Measurements from ENCODE around the gene ATP8A2.

ATP8A2 gene

GRCh38 chr13:25965596-25965995, 593.8 kb downstream of the ATP8A2 start:
- no peak for DNase-seq (ENCODE audit: low read depth, low spot score)

GRCh38 chr13:25966086-25966485, 594.3 kb downstream of the ATP8A2 start:
- no peak for DNase-seq (ENCODE audit: low read depth, low spot score)

GRCh38 chr13:25967144-25967543, 595.4 kb downstream of the ATP8A2 start:
- no peak for DNase-seq (ENCODE audit: low read depth, low spot score)

- DNase-seq (ENCODE audit: low read depth, low spot score): no peak
Measured at GRCh38 chr13:25971047-25971446, 599.3 kb downstream of the ATP8A2 start.

GRCh38 chr13:25971459-25972145, 599.8 kb downstream of the ATP8A2 start:
- DNase-seq (ENCODE audit: low read depth, low spot score): no peak

GRCh38 chr13:25973085-25973484, 601.3 kb downstream of the ATP8A2 start:
- DNase-seq (ENCODE audit: low read depth, low spot score): no peak

- DNase-seq (ENCODE audit: low read depth, low spot score): no peak
Measured at GRCh38 chr13:25973576-25973975, 601.8 kb downstream of the ATP8A2 start.

- peak; percentile 93 for DNase-seq (ENCODE audit: low read depth, low spot score)
Measured at GRCh38 chr13:25977216-25977615, 605.4 kb downstream of the ATP8A2 start.

- no peak for DNase-seq (ENCODE audit: low read depth, low spot score)
Measured at GRCh38 chr13:25977671-25978070, 605.9 kb downstream of the ATP8A2 start.

- no peak for DNase-seq (ENCODE audit: low read depth, low spot score)
Measured at GRCh38 chr13:25978961-25979360, 607.2 kb downstream of the ATP8A2 start.

GRCh38 chr13:25979371-25979770, 607.6 kb downstream of the ATP8A2 start:
- DNase-seq (ENCODE audit: low read depth, low spot score): no peak

GRCh38 chr13:25980255-25980654, 608.5 kb downstream of the ATP8A2 start:
- DNase-seq (ENCODE audit: low read depth, low spot score): peak; percentile 69

GRCh38 chr13:25981060-25981459, 609.3 kb downstream of the ATP8A2 start:
- no peak for DNase-seq (ENCODE audit: low read depth, low spot score)

GRCh38 chr13:25982907-25983306, 611.1 kb downstream of the ATP8A2 start:
- no peak for DNase-seq (ENCODE audit: low read depth, low spot score)

- DNase-seq (ENCODE audit: low read depth, low spot score): no peak
Measured at GRCh38 chr13:25987987-25988386, 616.2 kb downstream of the ATP8A2 start.

GRCh38 chr13:25988661-25989060, 616.9 kb downstream of the ATP8A2 start:
- no peak for DNase-seq (ENCODE audit: low read depth, low spot score)

- DNase-seq (ENCODE audit: low read depth, low spot score): no peak
Measured at GRCh38 chr13:25990801-25991200, 619.0 kb downstream of the ATP8A2 start.

- DNase-seq (ENCODE audit: low read depth, low spot score): no peak
Measured at GRCh38 chr13:25992076-25992475, 620.3 kb downstream of the ATP8A2 start.

GRCh38 chr13:26007261-26008125, 635.7 kb downstream of the ATP8A2 start:
- DNase-seq (ENCODE audit: low read depth, low spot score): no peak

GRCh38 chr13:26010487-26011207, 638.9 kb downstream of the ATP8A2 start:
- no peak for DNase-seq (ENCODE audit: low read depth, low spot score)

- DNase-seq (ENCODE audit: low read depth, low spot score): no peak
Measured at GRCh38 chr13:26011208-26011573, 639.4 kb downstream of the ATP8A2 start.
